ENCODE measurements around the gene ECSCR. TPM values are rescaled to one million over a fixed set of nuclear protein-coding genes. Genes with fewer than 3 reads are reported as not detected.
A peak's percentile ranks its signal among the peaks of the same experiment; 100 is the strongest.
"Not testable (repeated sequence)": the region's sequence is repeated elsewhere in the genome, so short reads cannot be mapped to it uniquely, and the experiment has no call there.

The ECSCR gene
- total RNA-seq, 1 experiment from 2014 or later, result not detected

GRCh38 chr5:139454568-139455290 is 7.8 kb downstream of the ECSCR start:
- in situ Hi-C loops (cut with HindIII; ENCODE audit: low pct_unique_long_range_greater_than_20kb, low sequenced_read_pairs), result no loop called here
- DNase-seq (ENCODE audit: low read depth, low spot score), result no peak

- DNase-seq (ENCODE audit: low read depth, low spot score), result no peak
- in situ Hi-C loops (cut with HindIII; ENCODE audit: low pct_unique_long_range_greater_than_20kb, low sequenced_read_pairs), result no loop called here
Measured at GRCh38 chr5:139453683-139454567, 8.6 kb downstream of the ECSCR start.

GRCh38 chr5:139451878-139452660 is 10.5 kb downstream of the ECSCR start:
- in situ Hi-C loops (cut with HindIII; ENCODE audit: low pct_unique_long_range_greater_than_20kb, low sequenced_read_pairs), result no loop called here
- DNase-seq (ENCODE audit: low read depth, low spot score), result no peak

GRCh38 chr5:139451176-139451575 is 11.4 kb downstream of the ECSCR start:
- no peak for DNase-seq (ENCODE audit: low read depth, low spot score)
- in situ Hi-C loops (cut with HindIII; ENCODE audit: low pct_unique_long_range_greater_than_20kb, low sequenced_read_pairs), result no loop called here

GRCh38 chr5:139446956-139447779 is 15.4 kb downstream of the ECSCR start:
- DNase-seq (ENCODE audit: low read depth, low spot score), result no peak
- in situ Hi-C loops (cut with HindIII; ENCODE audit: low pct_unique_long_range_greater_than_20kb, low sequenced_read_pairs), result no loop called here

- DNase-seq (ENCODE audit: low read depth, low spot score), result no peak
- in situ Hi-C loops (cut with HindIII; ENCODE audit: low pct_unique_long_range_greater_than_20kb, low sequenced_read_pairs), result no loop called here
Measured at GRCh38 chr5:139445325-139446170, 17.0 kb downstream of the ECSCR start.

GRCh38 chr5:139443831-139444453 is 18.6 kb downstream of the ECSCR start:
- in situ Hi-C loops (cut with HindIII; ENCODE audit: low pct_unique_long_range_greater_than_20kb, low sequenced_read_pairs), result no loop called here
- no peak for DNase-seq (ENCODE audit: low read depth, low spot score)

GRCh38 chr5:139440416-139440815 is 22.1 kb downstream of the ECSCR start:
- in situ Hi-C loops (cut with HindIII; ENCODE audit: low pct_unique_long_range_greater_than_20kb, low sequenced_read_pairs), result not testable (repeated sequence)

GRCh38 chr5:139439013-139439903 is 23.3 kb downstream of the ECSCR start, which contains the start of gene DNAJC18:
Gene DNAJC18, minus strand, starts transcription at chr5:139439525. Its CDS starts 80 bp downstream, at chr5:139439445.
- in situ Hi-C loops (cut with HindIII; ENCODE audit: low pct_unique_long_range_greater_than_20kb, low sequenced_read_pairs), result no loop called here
- peak; percentile 92 for DNase-seq (ENCODE audit: low read depth, low spot score)

More at GRCh38 chr5:139440416-139440815, 22.1 kb downstream of the ECSCR start:
- not testable (repeated sequence) for DNase-seq (ENCODE audit: low read depth, low spot score)

GRCh38 chr5:139438707-139439012 is 23.9 kb downstream of the ECSCR start:
- in situ Hi-C loops (cut with HindIII; ENCODE audit: low pct_unique_long_range_greater_than_20kb, low sequenced_read_pairs), result no loop called here
- DNase-seq (ENCODE audit: low read depth, low spot score), result no peak

- in situ Hi-C loops (cut with HindIII; ENCODE audit: low pct_unique_long_range_greater_than_20kb, low sequenced_read_pairs), result no loop called here
- DNase-seq (ENCODE audit: low read depth, low spot score), result no peak
Measured at GRCh38 chr5:139435676-139436075, 26.9 kb downstream of the ECSCR start.

GRCh38 chr5:139431706-139432105 is 30.8 kb downstream of the ECSCR start:
- no peak for DNase-seq (ENCODE audit: low read depth, low spot score)
- in situ Hi-C loops (cut with HindIII; ENCODE audit: low pct_unique_long_range_greater_than_20kb, low sequenced_read_pairs), result no loop called here

- DNase-seq (ENCODE audit: low read depth, low spot score), result no peak
- in situ Hi-C loops (cut with HindIII; ENCODE audit: low pct_unique_long_range_greater_than_20kb, low sequenced_read_pairs), result no loop called here
Measured at GRCh38 chr5:139430015-139430414, 32.5 kb downstream of the ECSCR start.

- DNase-seq (ENCODE audit: low read depth, low spot score), result no peak
- in situ Hi-C loops (cut with HindIII; ENCODE audit: low pct_unique_long_range_greater_than_20kb, low sequenced_read_pairs), result no loop called here
Measured at GRCh38 chr5:139426203-139426885, 36.2 kb downstream of the ECSCR start.

GRCh38 chr5:139425497-139425896 is 37.0 kb downstream of the ECSCR start:
- in situ Hi-C loops (cut with HindIII; ENCODE audit: low pct_unique_long_range_greater_than_20kb, low sequenced_read_pairs), result no loop called here

More at GRCh38 chr5:139425497-139425896, 37.0 kb downstream of the ECSCR start:
- DNase-seq (ENCODE audit: low read depth, low spot score), result no peak

Data from SK-MEL-5 (cell line).